WERI-Rb-1 (cell line): ENCODE results near the gene SEZ6.

Source experiments
- DNase-seq: peaks from one replicate; pipeline ENCODE4 v3.0.0-alpha.2; 2020
- H3K27ac ChIP-seq: fragments of 250-450 bp; sonication (Bioruptor Pico); 2 replicates; pipeline ENCODE4 v1.5.1; 2020; ENCODE audit warnings: mild to moderate bottlenecking, moderate library complexity
- H3K27me3 ChIP-seq: fragments of 250-450 bp; sonication (Bioruptor Pico); 2 replicates; pipeline ENCODE4 v1.5.1; 2021; ENCODE audit warnings: mild to moderate bottlenecking, low read depth, moderate library complexity; ENCODE audit not compliant: insufficient read depth, severe bottlenecking
- H3K36me3 ChIP-seq: fragments of 250-450 bp; sonication (Bioruptor Pico); 2 replicates; pipeline ENCODE4 v1.5.1; 2020; ENCODE audit warnings: mild to moderate bottlenecking, moderate library complexity
- H3K4me3 ChIP-seq: 2 replicates; pipeline ENCODE4 v1.5.1; 2011; ENCODE audit warnings: low read depth, mild to moderate bottlenecking, control low read depth, low read length
- H3K9me3 ChIP-seq: fragments of 250-450 bp; sonication (Bioruptor Pico); 2 replicates; pipeline ENCODE4 v1.5.1; 2021; ENCODE audit warnings: mild to moderate bottlenecking, moderate library complexity; ENCODE audit not compliant: severe bottlenecking
- CTCF ChIP-seq: IDR thresholded peaks from 2 replicates; pipeline ENCODE4 v1.5.1; 2011; ENCODE audit warnings: low read depth, mild to moderate bottlenecking, control low read depth, inconsistent platforms, low read length

SEZ6 gene

GRCh38 chr17:29032857-29033197 lies 27.0 kb upstream of the SEZ6 start:
- H3K9me3 ChIP-seq: peaks cover 14% of the 10 kb centered on the region
- no peaks in the 10 kb centered on the region for H3K27me3 ChIP-seq
- TF ChIP-seq CTCF: no peak
- no peak overlapping the region for H3K27ac ChIP-seq
- no peaks in the 10 kb centered on the region for H3K36me3 ChIP-seq
- no peak for DNase-seq
- H3K4me3 ChIP-seq: no peak overlapping the region

DNA sequence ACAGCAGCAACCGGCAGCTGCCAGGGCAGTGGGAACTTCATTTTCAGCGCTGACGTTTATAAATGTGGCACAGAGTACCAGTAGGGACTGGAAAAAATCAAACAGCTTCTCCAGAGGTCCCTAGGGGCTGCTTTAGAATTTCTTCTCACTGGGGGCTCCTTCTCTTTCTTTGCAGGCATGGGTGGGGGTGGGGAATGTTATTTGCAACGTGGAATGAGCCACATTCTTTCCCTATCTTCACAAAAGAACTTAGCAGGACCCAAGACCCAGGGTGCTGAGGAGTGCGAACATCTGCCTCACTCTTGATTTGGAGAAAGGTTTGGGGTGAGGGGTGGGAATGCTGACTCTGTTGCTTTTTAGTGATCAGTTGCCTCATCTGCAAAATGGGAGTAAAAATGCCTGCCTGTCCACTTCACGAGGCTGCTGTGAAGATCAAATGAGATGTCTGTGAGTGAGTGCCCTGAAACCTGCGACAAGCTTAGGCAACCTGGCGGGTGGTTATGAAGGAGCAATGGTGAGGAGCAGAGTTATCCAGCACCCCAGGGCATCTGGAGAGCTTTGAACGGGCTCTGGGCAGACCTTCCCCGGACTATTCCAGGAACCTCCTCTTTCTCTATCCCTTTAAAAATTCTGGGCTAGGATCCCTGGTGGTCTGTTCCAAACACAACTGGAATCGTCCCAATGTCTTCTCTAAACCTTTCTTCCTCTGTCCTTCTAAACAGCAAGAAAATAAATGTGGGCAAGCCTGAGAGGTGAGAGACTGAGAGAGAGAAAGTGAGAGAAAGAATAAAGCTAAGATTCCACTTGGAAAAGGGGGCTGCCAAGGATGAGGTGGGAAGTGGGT lies 26.4 kb upstream of the SEZ6 start:
- Histone ChIP-seq H3K9me3 (peaks cover 14% of the 10 kb centered on the region), H3K27me3 (no peaks in the 10 kb centered on the region), H3K27ac (no peak overlapping the region), H3K36me3 (no peaks in the 10 kb centered on the region), H3K4me3 (no peak overlapping the region)
- TF ChIP-seq CTCF: no peak
- no peak for DNase-seq

- no peaks in the 10 kb centered on the region for H3K27me3 ChIP-seq
- DNase-seq: no peak
- no peaks in the 10 kb centered on the region for H3K36me3 ChIP-seq
- H3K4me3 ChIP-seq: no peak overlapping the region
- peaks cover 14% of the 10 kb centered on the region for H3K9me3 ChIP-seq
- H3K27ac ChIP-seq: no peak overlapping the region
- no peak for TF ChIP-seq CTCF
Measured at GRCh38 chr17:29031488-29031887, 25.7 kb upstream of the SEZ6 start.

DNA sequence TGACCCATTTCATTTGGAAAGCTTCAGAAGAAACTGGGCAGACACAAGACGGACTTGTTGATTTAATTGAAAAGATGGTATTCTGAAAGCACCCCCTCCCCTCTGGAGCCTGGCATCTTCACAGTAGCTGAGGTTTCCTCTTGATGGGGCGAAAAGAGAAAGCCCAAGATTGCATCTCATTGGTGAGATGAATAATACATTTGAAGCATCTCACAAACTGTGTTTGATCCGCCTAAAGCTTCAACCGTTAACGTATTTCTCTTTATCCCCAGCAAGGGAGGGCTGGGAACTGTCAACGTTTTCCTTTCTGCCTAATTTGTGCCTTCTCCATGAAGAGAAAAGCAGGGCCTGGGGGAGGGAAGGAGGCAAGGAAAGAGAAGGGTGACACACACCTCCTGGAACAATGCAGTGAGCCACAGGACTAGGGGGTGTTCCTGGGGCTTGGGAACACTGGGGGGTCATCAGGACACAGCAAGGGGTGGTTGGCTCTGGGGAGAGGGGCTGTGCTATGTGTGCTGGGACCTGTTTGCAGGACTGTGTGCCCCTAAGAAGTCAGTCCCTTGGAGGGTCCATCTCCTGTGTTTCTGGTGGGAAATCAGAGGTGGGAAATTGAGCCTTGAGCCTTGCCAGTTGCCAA lies 18.6 kb upstream of the SEZ6 start:
- TF ChIP-seq CTCF: no peak
- Histone ChIP-seq H3K36me3 (no peaks in the 10 kb centered on the region), H3K4me3 (no peak overlapping the region), H3K27me3 (no peaks in the 10 kb centered on the region), H3K9me3 (no peaks in the 10 kb centered on the region), H3K27ac (no peak overlapping the region)
- DNase-seq: no peak

DNA sequence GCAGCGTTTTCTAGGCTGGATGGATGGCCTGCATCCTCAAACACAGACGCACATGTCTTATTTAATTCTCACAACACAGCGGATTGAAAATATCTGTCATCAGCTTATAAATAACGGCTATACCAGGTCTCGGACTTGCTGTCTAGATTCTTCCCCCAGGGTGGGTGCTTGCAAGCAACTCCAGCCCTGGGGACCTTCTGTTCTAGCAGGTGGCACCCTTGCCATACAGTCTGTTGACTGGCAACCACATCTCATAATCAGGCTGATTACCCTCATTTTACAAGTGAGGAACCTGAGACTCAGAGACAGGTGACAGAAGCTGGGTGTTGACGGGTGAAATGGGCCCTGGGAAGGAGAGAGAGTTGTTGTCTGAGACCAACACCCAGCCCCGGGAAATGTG lies 16.2 kb upstream of the SEZ6 start:
- Histone ChIP-seq H3K36me3 (no peaks in the 10 kb centered on the region), H3K27ac (no peak overlapping the region), H3K9me3 (no peaks in the 10 kb centered on the region), H3K27me3 (no peaks in the 10 kb centered on the region), H3K4me3 (no peak overlapping the region)
- DNase-seq: no peak
- no peak for TF ChIP-seq CTCF
